GM12872 (cell line): ENCODE data around the gene SERTAD2.

Source experiments
- TF ChIP-seq, protein P1 (sequence below): IDR thresholded peaks from 3 replicates; pipeline ENCODE4 v1.5.1; 2011; ENCODE audit warnings: low read depth, mild to moderate bottlenecking, low read length, moderate library complexity; ENCODE audit not compliant: insufficient read depth

SERTAD2 gene

DNA sequence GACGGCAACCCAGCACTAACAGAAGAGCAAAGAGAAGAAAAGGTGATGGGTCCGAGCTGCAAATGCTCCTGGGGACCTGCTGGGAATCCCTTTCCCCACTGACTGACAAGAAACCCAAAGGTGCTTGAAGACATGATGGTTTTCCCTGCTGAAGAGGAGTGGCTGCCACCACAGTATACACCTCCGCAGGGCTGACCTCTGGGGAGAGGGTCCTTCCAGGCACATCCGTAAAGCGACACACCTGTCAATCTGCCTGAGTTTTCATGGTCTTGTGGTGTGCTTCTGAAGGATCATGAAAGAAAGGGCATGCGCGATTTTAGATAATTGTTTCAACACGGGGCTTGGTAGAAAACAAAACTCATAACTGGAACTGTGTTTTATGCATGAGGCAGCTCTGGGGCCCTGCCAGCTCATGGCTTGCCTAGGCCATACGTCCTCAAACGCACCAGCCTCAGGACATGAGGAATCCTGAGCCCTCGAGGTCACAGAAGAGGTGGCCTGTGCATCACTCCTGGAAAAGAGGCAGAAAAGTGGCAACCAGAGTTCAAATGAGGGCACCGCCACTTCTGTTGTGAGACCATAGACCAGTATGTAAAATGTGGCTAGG, 51.8 kb downstream of the SERTAD2 start:
- TF ChIP-seq, protein P1, sequence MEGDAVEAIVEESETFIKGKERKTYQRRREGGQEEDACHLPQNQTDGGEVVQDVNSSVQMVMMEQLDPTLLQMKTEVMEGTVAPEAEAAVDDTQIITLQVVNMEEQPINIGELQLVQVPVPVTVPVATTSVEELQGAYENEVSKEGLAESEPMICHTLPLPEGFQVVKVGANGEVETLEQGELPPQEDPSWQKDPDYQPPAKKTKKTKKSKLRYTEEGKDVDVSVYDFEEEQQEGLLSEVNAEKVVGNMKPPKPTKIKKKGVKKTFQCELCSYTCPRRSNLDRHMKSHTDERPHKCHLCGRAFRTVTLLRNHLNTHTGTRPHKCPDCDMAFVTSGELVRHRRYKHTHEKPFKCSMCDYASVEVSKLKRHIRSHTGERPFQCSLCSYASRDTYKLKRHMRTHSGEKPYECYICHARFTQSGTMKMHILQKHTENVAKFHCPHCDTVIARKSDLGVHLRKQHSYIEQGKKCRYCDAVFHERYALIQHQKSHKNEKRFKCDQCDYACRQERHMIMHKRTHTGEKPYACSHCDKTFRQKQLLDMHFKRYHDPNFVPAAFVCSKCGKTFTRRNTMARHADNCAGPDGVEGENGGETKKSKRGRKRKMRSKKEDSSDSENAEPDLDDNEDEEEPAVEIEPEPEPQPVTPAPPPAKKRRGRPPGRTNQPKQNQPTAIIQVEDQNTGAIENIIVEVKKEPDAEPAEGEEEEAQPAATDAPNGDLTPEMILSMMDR, result no peak

DNA sequence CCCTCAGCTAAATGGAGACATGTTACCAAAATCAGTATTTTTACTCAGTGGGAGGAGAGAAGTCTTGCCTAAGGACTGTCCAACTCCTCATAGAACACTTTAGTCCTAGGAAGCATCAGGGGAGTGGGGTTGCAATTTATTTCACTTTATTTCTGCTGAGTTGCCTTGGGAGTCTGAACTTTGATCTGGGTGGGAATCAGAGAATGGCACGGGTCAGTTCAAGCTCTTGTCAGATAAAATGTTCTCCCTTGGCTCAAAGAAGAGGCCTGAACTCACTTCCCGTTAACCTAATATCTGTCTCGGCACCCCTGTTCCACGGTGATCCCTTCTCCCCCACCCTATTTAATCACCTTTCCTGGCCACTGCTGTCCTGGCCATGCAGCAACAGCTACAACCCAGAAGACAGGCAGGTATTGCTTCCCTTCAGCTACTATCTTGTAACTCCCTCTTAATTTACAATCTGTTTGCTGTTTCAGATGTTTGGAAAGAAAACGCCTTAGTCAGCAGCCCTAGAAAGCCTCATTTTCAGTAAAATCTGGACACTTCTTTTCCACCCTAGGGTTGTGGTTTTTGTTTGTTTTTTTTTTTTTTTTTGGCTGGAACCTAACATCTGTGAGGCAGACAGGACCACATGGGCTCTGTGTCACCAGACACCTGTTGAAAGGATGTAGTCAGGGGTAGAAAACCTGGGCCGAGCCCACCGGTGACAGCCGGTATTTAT, 52.5 kb downstream of the SERTAD2 start:
- TF ChIP-seq, protein P1, result no peak

DNA sequence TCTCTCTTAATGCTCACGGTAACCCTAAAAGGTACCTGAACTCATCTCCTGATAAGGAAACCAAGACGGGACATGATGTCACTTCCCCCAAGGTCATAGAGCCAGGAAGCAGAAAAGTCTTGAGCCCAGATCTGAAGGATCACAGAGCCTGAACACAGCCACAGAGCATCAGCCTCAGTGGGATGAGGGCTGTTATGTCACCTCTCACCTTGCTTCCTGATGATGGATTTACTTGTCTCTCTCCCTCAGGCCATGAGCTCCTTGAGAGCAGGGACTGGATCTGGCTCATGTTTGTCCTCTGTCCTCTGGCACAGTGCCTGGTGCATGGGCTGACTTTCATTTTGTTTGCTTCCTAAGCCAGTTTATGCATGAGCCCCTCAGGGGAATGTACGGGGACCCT, 54.2 kb downstream of the SERTAD2 start:
- TF ChIP-seq, protein P1, result no peak

DNA sequence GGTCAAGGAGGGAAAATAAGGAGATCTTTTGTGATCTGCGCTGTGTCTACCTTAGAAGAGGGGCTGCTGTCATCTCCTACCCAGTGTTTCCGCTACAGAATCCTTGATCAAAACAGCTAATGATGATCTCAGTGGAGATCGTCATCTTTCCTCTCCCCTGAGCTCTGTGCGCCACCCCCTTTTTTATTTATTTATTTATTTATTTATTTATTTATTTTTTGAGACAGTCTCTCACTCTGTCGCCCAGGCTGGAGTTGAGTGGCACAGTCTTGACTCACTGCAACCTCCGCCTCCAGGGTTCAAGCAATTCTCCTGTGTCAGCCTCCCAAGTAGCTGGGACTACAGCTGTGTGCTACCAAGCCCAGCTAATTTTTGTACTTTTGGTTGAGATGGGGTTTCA, 55.5 kb downstream of the SERTAD2 start:
- TF ChIP-seq, protein P1, result no peak

DNA sequence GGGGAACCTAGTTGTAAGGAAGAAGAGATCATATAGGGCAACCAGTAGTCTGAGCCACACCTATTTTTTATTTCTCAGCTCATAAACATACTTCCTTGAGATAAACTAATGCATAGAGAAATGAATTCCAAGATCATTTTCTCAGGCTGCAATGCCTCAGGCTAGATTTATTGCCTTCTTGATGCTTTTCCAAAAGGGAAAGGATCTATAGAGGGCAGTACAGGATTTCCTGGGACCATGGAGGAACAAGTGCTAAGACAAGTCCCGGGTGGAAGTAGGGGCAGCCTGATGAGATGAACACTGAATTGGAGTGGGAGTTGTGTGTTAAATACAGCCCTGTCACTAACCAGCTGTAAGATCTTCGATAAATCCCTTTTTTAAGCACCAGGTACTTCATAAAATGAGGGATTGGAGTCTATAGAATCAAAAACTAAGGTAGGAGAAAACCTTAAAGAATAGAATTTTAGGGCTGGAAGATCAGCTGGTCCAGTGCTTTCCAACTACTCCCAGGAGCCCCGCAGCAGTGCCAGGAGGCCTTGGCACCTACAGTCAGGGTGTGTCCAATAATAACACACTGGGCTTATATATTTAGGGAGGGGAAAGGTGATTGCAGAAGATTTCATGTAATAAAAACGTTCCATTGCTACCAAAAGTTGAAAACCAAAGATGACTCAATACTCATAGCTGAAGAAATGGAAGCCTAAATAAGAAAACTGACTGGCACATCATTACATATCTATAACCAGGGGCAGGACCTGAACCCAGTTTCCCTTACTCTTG, 58.1 kb downstream of the SERTAD2 start:
- TF ChIP-seq, protein P1, result no peak

DNA sequence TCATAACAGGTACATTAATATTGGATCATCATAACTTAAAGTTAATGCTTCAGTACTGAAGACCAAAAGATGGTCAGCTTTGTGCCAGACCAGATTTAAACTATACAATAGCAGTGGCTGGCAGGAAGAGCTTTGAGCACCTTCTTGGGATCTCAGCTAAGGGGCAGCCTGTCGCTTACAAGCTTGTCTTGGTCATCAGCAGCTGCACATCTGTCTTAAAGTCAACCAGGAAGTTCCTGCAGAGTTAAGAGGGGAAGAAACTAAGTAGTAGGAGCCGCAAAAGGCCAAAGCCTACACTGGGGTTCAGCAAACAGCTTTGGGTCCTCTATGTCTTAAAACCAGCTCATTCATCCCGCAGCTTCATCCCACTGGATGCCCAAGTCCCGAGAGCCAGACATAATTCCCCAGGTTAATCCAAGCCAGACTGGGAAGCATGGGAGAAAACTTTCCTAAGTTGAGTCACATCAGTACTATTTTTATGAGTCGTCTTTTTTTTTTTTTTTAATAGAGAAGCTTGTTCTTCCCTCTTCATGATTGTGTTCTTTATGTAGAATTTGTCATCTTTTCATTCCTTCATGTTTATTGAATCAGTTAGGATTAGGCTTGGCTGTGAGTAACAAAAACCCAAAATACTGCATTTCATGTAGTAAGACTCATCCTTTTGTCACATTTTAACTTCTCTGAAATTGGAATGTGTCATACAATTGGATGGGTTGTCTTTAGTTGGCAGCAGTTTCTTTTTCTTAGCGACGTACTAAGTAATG, 59.3 kb downstream of the SERTAD2 start:
- TF ChIP-seq, protein P1, result no peak
